ENCODE data around the gene VPS54.

Gene VPS54

DNA sequence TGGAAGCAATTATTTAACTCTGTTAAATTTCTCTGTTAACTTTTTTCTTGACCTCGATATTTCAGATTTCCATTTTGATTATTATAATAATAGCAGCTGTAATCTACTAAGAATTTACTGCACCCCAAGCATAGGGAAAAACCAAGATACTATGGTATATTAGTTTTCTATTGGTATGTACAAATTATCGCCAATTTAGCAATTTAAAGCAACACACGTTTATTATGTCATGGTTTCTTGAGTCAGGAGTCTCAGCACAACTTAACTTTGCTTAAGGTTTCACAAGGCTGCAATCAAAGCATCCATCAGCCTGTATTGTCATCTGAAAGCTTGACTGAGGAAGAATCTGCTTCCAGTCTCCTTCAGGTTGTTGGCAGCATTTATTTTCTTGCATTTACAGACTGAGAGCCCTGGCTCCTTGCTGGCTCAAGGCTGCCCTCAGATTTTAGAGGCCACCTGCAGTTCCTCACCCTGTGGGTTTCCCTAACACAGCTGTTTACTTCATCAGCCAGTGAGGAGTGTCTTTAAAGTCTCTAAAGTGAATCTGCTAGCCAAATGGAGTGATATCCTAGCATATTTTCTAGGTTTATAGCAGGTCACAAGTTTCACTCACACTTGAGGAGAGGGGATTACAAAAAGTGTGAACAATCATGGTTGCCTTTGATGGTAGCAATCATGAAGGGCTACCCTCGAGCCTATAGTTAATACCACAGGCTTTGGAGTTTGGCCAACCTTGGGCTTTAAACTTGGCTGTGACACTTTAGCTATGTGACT, 4.4 kb upstream of the VPS54 start:
- H3F3A ChIP-seq (ENCODE audit: insufficient read depth): peaks cover 11% of the 10 kb centered on the region
- H3K27me3 ChIP-seq (ENCODE audit: low read length): no peaks in the 10 kb centered on the region
- H3K79me2 ChIP-seq (ENCODE audit: insufficient read depth, low read length): no peaks in the 10 kb centered on the region
- no peak overlapping the region for H3K4me2 ChIP-seq (ENCODE audit: low read depth, low read length, poor library complexity, severe bottlenecking)
- H3K9ac ChIP-seq (ENCODE audit: low read length): no peak overlapping the region
- no peak overlapping the region for H3K27ac ChIP-seq (ENCODE audit: low read depth, low read length)
- no peaks in the 10 kb centered on the region for H3K9me2 ChIP-seq (replicated peaks; ENCODE audit: insufficient read depth, low read length)
- TF ChIP-seq, protein P1, sequence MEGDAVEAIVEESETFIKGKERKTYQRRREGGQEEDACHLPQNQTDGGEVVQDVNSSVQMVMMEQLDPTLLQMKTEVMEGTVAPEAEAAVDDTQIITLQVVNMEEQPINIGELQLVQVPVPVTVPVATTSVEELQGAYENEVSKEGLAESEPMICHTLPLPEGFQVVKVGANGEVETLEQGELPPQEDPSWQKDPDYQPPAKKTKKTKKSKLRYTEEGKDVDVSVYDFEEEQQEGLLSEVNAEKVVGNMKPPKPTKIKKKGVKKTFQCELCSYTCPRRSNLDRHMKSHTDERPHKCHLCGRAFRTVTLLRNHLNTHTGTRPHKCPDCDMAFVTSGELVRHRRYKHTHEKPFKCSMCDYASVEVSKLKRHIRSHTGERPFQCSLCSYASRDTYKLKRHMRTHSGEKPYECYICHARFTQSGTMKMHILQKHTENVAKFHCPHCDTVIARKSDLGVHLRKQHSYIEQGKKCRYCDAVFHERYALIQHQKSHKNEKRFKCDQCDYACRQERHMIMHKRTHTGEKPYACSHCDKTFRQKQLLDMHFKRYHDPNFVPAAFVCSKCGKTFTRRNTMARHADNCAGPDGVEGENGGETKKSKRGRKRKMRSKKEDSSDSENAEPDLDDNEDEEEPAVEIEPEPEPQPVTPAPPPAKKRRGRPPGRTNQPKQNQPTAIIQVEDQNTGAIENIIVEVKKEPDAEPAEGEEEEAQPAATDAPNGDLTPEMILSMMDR (IDR thresholded peaks at IDR 0.05; ENCODE audit: insufficient read depth, low read length, poor library complexity, severe bottlenecking): no peak
- no peak for TF ChIP-seq EZH2phosphoT487 (conservative IDR thresholded peaks at IDR 0.05; ENCODE audit: low read length)
- no peak overlapping the region for H3K4me3 ChIP-seq (ENCODE audit: insufficient read depth, low read length, poor library complexity, severe bottlenecking)
- no peak overlapping the region for H2AFZ ChIP-seq (ENCODE audit: low read depth, low read length, severe bottlenecking)
- no peaks in the 10 kb centered on the region for H3K36me3 ChIP-seq (ENCODE audit: low read length)
- H4K20me1 ChIP-seq (ENCODE audit: low read depth, low read length): no peaks in the 10 kb centered on the region
- H3K9me3 ChIP-seq (ENCODE audit: insufficient read depth, low read length): no peaks in the 10 kb centered on the region

DNA sequence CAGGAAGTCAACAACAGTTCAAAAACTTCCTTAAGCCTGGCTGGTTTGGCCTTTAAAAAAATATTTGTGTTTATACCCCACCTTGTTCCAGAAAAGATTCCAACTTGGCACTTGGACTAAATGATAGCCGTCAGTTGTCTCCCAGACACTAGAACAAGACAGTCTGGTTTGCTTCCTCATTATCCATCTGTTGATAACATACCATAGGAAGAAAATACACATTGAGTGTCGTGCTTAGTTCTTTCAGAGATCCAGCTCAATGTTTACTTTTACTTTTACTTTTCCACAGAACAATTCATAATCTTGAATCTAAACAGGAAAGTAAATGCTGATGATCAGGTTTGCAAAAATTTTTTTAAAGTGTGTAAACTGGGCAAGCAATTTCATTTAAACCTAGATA, 2.4 kb upstream of the VPS54 start:
- Histone ChIP-seq H3K9me2 (replicated peaks; ENCODE audit: insufficient read depth, low read length) (no peaks in the 10 kb centered on the region), H3K4me2 (ENCODE audit: low read depth, low read length, poor library complexity, severe bottlenecking) (no peak overlapping the region), H2AFZ (ENCODE audit: low read depth, low read length, severe bottlenecking) (no peak overlapping the region), H3K36me3 (ENCODE audit: low read length) (no peaks in the 10 kb centered on the region), H3K79me2 (ENCODE audit: insufficient read depth, low read length) (no peaks in the 10 kb centered on the region), H3K27me3 (ENCODE audit: low read length) (no peaks in the 10 kb centered on the region), H3K4me3 (ENCODE audit: insufficient read depth, low read length, poor library complexity, severe bottlenecking) (no peak overlapping the region), H3F3A (ENCODE audit: insufficient read depth) (peaks cover 11% of the 10 kb centered on the region), H3K27ac (ENCODE audit: low read depth, low read length) (no peak overlapping the region), H3K9me3 (ENCODE audit: insufficient read depth, low read length) (no peaks in the 10 kb centered on the region), H4K20me1 (ENCODE audit: low read depth, low read length) (no peaks in the 10 kb centered on the region), H3K9ac (ENCODE audit: low read length) (no peak overlapping the region)
- no peak for TF ChIP-seq EZH2phosphoT487 (conservative IDR thresholded peaks at IDR 0.05; ENCODE audit: low read length)
- TF ChIP-seq, protein P1 (IDR thresholded peaks at IDR 0.05; ENCODE audit: insufficient read depth, low read length, poor library complexity, severe bottlenecking): no peak

DNA sequence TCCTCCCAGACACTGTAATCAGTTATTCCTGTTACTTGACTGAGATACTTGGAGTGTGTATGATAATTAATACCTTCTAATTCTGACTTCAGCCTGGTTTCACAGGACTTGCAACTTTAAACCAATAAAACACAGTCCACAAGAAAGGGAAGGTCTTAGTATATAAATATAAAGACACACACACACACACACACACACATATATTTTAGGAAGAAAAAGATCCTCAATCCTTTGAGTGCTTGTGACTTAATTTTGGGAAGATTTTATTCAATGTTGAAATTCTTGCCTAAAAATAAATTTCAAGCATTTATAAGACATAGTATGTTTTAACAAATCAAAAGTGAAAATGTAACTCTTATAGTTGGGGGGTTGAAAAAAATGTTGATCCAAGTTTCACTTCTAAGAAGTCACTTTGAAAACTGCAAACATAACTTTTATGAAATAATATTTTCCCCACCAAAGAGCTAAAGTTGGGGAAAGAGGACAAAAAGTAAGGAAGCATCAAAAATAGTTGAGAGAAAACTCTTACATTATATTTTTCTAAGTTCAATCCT, 824 bp upstream of the VPS54 start:
- peak overlapping the region; percentile 97 for H3K4me2 ChIP-seq (ENCODE audit: low read depth, low read length, poor library complexity, severe bottlenecking)

More for the DNA sequence above, 824 bp upstream of the VPS54 start:
- TF ChIP-seq, protein P1 (IDR thresholded peaks at IDR 0.05; ENCODE audit: insufficient read depth, low read length, poor library complexity, severe bottlenecking): no peak
- TF ChIP-seq EZH2phosphoT487 (conservative IDR thresholded peaks at IDR 0.05; ENCODE audit: low read length): no peak
- Histone ChIP-seq H3K9me2 (replicated peaks; ENCODE audit: insufficient read depth, low read length) (no peaks in the 10 kb centered on the region), H3K9me3 (ENCODE audit: insufficient read depth, low read length) (no peaks in the 10 kb centered on the region), H3F3A (ENCODE audit: insufficient read depth) (peaks cover 11% of the 10 kb centered on the region), H4K20me1 (ENCODE audit: low read depth, low read length) (no peaks in the 10 kb centered on the region), H2AFZ (ENCODE audit: low read depth, low read length, severe bottlenecking) (peak overlapping the region; percentile 100), H3K4me3 (ENCODE audit: insufficient read depth, low read length, poor library complexity, severe bottlenecking) (peak overlapping the region; percentile 62), H3K27me3 (ENCODE audit: low read length) (no peaks in the 10 kb centered on the region), H3K9ac (ENCODE audit: low read length) (peak overlapping the region; percentile 60; the same call in 1 of the 2 replicates), H3K79me2 (ENCODE audit: insufficient read depth, low read length) (no peaks in the 10 kb centered on the region), H3K27ac (ENCODE audit: low read depth, low read length) (no peak overlapping the region), H3K36me3 (ENCODE audit: low read length) (no peaks in the 10 kb centered on the region)

Data from SU-DHL-6 (cell line).